ENCODE measurements around the gene NKAP. TPM values are rescaled to one million over a fixed set of nuclear protein-coding genes. Genes with fewer than 3 reads are reported as not detected.

Gene NKAP
- total RNA-seq = 1 to 10 TPM; 2.9 to 7.8 (median 5.9) TPM
- polyA plus RNA-seq = 1 to 10 TPM; 4.2 to 7.0 TPM
- long read RNA-seq, donor 1, full-length matches to known transcripts = 11 of 14 reads
- long read RNA-seq, donor 1, partial matches to known transcripts = 2 of 14 reads
- long read RNA-seq, donor 1, other reads (novel, unspliced or antisense) = 1 of 14 reads
- long read RNA-seq, donor 2, full-length matches to known transcripts = 2 of 8 reads
- long read RNA-seq, donor 2, partial matches to known transcripts = 6 of 8 reads
- long read RNA-seq, donor 2, other reads (novel, unspliced or antisense) = 0 of 8 reads
- long read RNA-seq, donor 3, full-length matches to known transcripts = 7 of 9 reads
- long read RNA-seq, donor 3, partial matches to known transcripts = 2 of 9 reads
- long read RNA-seq, donor 3, other reads (novel, unspliced or antisense) = 0 of 9 reads

DNA sequence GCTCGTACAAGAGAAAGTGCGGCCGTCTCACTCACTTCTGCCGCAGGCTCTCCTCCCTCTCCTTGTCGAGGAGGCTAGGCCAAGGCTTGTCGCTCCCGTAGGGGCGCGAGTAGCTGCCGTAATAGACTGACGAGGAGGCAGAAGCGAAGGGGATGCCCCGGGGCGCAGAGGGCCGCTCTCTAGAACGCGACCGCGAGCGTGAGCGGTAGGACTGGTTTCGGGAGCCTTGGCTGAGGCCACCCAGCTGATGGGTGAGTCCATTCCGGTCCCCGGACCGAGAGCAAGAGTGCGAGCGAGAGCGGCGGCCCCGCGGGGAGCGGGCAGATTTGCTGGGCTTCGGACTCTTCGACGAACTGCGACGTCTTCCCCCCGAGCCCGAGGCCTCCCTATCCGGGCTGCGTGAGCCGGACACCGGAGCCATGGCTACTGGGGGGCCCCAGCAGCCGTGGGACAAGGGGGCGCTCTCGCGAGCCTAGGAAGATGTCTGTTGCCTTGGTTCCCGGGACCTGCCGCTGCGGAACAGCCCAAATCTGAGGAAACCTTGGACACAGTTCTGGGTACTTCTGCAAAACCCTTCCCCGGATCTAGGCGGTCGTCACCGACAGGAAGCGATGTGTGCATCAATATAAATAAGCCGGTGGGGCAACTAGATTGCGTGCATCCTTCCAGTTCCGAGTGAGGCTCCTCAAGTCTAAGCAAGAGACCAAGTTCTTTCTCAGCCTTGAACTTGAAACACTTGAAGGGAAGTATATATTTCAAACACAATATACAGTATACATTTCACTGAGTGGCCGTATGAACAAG, at the start of gene NKAP:
NKAP (minus strand) TSS at position 567 of the 804 bp plus-strand sequence; CDS start at position 421, 146 bp downstream.
- intact Hi-C loops (cut with DNase I) = loop anchor here in 2 of 10 donors (10.0 kb wide), 1 partner anchor 69 kb away; the partner anchor contains the start of genes NDUFA1 (in 2 of the 2) and RNF113A (in 2 of the 2)
- peak in 1 of 2 donors; percentile 40 for TF ChIP-seq POLR2A (IDR thresholded peaks at IDR 0.05)
- TF ChIP-seq, protein P1, sequence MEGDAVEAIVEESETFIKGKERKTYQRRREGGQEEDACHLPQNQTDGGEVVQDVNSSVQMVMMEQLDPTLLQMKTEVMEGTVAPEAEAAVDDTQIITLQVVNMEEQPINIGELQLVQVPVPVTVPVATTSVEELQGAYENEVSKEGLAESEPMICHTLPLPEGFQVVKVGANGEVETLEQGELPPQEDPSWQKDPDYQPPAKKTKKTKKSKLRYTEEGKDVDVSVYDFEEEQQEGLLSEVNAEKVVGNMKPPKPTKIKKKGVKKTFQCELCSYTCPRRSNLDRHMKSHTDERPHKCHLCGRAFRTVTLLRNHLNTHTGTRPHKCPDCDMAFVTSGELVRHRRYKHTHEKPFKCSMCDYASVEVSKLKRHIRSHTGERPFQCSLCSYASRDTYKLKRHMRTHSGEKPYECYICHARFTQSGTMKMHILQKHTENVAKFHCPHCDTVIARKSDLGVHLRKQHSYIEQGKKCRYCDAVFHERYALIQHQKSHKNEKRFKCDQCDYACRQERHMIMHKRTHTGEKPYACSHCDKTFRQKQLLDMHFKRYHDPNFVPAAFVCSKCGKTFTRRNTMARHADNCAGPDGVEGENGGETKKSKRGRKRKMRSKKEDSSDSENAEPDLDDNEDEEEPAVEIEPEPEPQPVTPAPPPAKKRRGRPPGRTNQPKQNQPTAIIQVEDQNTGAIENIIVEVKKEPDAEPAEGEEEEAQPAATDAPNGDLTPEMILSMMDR (IDR thresholded peaks at IDR 0.05) = peak in 3 of 12 donors; percentile 9 to 14 (median 13)
- H3K36me3 ChIP-seq = peaks cover 0 to 5% (median 0%) of the 10 kb centered on the region in 9 donors
- H3K4me3 ChIP-seq = peak within 1 kb of the TSS; percentile 63 to 96 (median 77)
- peaks cover 0 to 4% (median 0%) of the 10 kb centered on the region in 9 donors for H3K27me3 ChIP-seq
- peak within 1 kb of the TSS; percentile 58 to 91 (median 88) for H3K27ac ChIP-seq
- DNase-seq (peak; percentile 79 to 83 (median 80)), ATAC-seq (peak; percentile 92 to 97 (median 96))
- H3K9me3 ChIP-seq = peaks cover 0 to 4% (median 0%) of the 10 kb centered on the region in 12 donors
- peaks cover 0 to 15% (median 7%) of the 10 kb centered on the region in 12 donors for H3K4me1 ChIP-seq
- 0 to 31% (median 14%) methylated on average over 48 to 59 of the region's 59 CpGs for WGBS, 4 donors

- no peak overlapping the region for H3K27ac ChIP-seq
- peak in 1 of 4 donors; percentile 44 for ATAC-seq
- peaks cover 13 to 94% (median 56%) of the 10 kb centered on the region in 9 donors for H3K27me3 ChIP-seq
These were observed 47.6 kb upstream of the NKAP start for GRCh38 chrX:119991005-119991787.

GRCh38 chrX:119990556-119991004, 47.0 kb upstream of the NKAP start:
- Histone ChIP-seq H3K27me3 (peaks cover 13 to 94% (median 51%) of the 10 kb centered on the region in 9 donors), H3K27ac (no peak overlapping the region), H3K4me3 (peak overlapping the region in 9 of 12 donors; percentile 12 to 38 (median 30)), H3K4me1 (peaks cover 0 to 13% (median 0%) of the 10 kb centered on the region in 12 donors), H3K9me3 (no peaks in the 10 kb centered on the region), H3K36me3 (no peaks in the 10 kb centered on the region)
- ATAC-seq (peak in 1 of 4 donors; percentile 33), DNase-seq (no peak)
- WGBS, 4 donors = 1 to 34% (median 11%) methylated on average over 13 to 34 of the region's 34 CpGs
- TF ChIP-seq, protein P1 (IDR thresholded peaks at IDR 0.05) = no peak
- TF ChIP-seq POLR2A (IDR thresholded peaks at IDR 0.05) = no peak
- intact Hi-C loops (cut with DNase I) = no loop called here

More at GRCh38 chrX:119991005-119991787, 47.6 kb upstream of the NKAP start:
- H3K36me3 ChIP-seq = no peaks in the 10 kb centered on the region
- TF ChIP-seq, protein P1 (IDR thresholded peaks at IDR 0.05) = no peak
- TF ChIP-seq POLR2A (IDR thresholded peaks at IDR 0.05) = no peak
- peaks cover 0 to 13% (median 0%) of the 10 kb centered on the region in 12 donors for H3K4me1 ChIP-seq
- no peak for DNase-seq
- intact Hi-C loops (cut with DNase I) = no loop called here
- H3K4me3 ChIP-seq = peak overlapping the region in 9 of 12 donors; percentile 12 to 38 (median 30)
- 1 to 28% (median 12%) methylated on average over 41 to 48 of the region's 48 CpGs for WGBS, 4 donors
- H3K9me3 ChIP-seq = no peaks in the 10 kb centered on the region
